HG02642 (cell line): ENCODE data around the gene RFPL4A.
"Not testable (repeated sequence)": the region's sequence is repeated elsewhere in the genome, so short reads cannot be mapped to it uniquely, and the experiment has no call there.

Source experiments
- ATAC-seq: cut with Tn5 transposase; IDR thresholded peaks from one replicate; pipeline ENCODE4 v1.9.1; 2021; ENCODE audit warnings: mild to moderate bottlenecking; ENCODE audit not compliant: unreplicated experiment, poor library complexity

RFPL4A gene

DNA sequence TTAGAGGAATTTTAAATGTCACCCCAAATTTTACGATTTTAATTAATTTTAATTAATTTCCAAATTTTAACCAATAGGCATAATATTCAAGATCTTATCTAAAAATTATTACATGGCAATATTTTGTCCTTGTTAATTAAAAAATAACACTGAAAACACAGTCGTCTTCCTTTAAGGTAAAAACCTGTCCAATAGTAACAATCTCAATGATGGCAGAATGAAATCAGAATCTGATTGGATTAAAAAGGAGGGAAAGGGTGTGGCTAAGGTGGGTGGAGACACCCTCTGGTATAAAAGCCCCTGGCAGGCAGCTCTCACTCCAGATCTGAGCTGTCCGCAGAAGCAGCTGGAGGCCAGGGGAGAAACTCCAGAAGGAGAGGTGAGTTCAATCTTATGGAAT, at the start of gene RFPL4A:
RFPL4A (plus strand) TSS at position 301 of the 400 bp plus-strand sequence. CDS start 2,704 bp downstream, outside the sequence.
- ATAC-seq, result not testable (repeated sequence)

DNA sequence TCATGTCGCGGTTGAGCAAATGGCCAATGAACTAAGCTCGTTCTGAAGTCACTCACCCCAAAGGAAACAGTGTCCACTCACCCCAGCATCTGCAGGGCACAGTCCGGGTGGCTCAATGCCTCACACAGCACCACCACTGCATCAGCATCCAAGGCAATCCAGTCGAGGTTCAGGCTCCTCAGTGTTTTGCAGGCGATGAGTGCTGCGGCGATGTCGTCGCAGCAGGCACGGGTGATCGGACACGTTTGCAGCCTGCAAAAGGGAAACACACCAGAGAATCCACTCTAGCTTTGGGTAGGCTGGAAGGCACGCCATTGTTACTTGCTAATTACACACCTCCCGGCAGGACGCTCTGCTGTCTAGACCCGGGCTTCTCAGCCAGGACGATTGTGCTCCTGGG, 47.2 kb upstream of the RFPL4A start:
- ATAC-seq, result no peak

DNA sequence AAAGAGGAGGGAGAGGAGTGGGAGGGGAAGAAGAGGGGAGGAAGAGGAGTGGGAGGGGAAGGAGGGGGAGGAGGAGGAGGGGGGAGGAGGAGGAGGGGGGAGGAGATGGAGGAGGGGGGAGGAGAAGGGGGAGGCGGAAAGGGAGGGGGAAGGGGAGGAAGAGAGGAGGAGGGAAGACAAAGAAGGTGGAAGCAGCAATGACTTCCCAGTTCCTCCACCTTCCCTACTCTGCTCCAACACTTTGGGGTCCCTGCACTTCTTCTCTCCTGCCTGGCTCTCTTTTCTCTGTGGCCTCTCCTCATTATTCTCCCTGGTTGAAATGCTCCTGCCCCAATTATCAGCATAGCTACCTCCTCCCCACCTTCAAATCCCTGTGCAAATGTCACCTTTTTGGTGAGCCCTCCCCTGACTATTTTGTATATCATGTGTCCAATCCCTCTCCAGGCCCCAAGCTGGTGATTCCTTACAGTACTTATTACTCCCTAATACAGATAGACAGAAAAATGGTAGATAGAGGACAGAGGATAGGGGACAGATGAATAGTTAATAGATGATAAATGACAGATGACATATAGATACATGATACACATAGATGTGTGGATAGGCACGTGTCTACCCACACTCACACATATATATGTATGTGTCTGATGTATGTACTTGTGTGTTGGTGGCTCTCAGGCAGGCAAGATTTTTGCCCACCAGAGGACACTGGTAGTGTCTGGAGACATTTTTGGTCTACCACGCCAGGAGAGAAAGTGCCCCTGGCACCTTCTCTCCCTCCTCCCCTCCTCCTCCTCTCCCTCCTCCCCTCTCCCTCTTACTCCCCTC, 45.9 kb upstream of the RFPL4A start:
- ATAC-seq, result no peak

DNA sequence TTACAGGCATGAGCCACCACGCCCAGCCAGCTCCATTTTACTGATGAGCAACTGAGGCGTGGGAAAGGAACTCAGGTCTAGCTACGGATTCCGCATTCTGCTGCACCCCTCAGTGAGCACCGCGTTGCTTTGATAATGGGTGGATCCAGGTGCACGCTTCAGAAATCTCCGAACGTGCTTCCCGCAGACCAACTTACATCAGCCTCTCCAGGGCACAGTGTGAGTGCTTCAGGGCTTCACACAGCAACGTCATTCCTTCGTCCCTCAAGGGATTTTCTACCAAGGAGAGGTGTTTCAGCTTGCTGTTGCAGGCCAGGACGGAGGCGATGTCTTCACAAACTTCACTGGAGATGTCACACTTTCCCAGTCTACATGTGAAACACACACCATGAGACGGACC, 42.4 kb upstream of the RFPL4A start:
- ATAC-seq, result no peak

- no peak for ATAC-seq
Observed at GRCh38 chr19:55717251-55717650, 41.6 kb upstream of the RFPL4A start.

GRCh38 chr19:55717879-55718711, 40.8 kb upstream of the RFPL4A start:
- not testable (repeated sequence) for ATAC-seq

- ATAC-seq, result no peak
Observed at GRCh38 chr19:55720214-55720746, 38.6 kb upstream of the RFPL4A start.

DNA sequence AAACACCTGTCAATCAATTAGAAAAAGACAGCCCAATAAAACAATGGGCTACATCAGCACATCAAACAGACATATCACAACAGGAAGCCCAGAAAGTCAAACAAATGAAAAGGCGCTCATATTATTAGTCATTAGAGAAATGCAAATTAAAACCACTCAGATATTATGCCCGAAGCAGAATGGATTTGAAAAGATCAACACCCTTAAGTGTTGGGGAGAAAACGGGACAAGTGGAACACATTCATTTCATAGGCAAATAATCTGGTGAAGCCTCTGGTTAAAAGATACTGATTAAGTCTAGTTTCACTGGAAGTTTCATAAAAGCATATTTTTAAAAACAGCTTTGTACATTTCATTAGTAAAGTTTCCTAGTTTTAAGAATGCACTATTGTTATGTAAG, 38.1 kb upstream of the RFPL4A start:
- no peak for ATAC-seq

GRCh38 chr19:55723491-55723890, 35.4 kb upstream of the RFPL4A start:
- no peak for ATAC-seq

DNA sequence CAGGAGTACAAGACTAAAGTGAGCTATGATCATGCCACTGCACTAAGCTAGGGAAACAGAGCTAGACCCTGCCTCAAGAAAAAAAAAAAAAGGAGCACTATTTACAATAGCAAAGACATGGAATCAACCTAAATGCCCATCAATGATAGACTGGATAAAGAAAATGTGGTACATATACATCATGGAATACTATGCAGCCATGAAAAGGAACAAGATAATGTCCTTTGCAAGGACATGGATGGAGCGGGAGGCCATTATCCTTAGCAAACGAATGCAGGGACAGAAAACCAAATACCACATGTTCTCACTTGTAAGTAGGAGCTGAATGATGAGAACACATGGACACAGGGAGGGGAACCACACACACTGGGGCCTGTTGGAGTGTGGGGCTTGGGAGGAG, 28.5 kb upstream of the RFPL4A start:
- ATAC-seq, result not testable (repeated sequence)

DNA sequence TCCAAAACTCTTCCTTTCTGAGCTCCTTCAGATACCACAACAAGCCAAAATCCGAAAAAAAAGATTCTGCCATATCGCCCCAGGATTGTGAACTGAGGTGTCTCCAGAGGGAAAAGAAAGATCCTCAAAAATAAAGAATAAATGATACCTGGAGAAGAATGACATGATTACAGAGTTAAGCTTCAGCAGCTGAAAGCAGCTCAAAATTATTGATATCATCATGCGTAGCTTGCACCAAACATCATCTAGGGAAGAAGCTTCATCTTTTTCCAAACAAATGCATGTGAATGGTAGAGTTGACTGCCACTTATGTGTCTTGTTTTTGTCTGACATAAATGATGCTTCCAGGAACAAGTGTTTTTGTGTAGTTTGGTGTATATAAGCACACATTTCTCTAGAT, 20.6 kb upstream of the RFPL4A start, which contains the start of gene NLRP9:
NLRP9 (minus strand) TSS at position 101 of the 400 bp plus-strand sequence; CDS start at position 73, 28 bp downstream.
- no peak for ATAC-seq

DNA sequence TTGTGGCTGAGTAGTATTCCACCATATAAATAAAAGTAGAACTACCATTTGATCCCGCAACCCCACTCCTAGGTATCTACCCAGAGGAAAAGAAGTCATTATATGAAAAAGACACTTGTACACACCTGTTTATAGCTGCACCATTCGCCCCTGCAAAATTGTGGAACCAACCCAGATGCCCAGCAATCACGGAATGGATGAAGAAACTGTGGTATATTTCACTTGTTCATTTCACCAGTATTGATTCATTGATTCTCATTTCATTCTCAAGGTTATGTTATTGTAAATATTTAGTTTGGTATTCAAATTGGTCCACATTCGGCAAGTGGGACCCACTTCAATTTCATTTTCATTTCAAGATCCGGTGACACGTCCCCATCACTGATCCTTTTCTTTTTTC, 8.2 kb upstream of the RFPL4A start:
- no peak for ATAC-seq

DNA sequence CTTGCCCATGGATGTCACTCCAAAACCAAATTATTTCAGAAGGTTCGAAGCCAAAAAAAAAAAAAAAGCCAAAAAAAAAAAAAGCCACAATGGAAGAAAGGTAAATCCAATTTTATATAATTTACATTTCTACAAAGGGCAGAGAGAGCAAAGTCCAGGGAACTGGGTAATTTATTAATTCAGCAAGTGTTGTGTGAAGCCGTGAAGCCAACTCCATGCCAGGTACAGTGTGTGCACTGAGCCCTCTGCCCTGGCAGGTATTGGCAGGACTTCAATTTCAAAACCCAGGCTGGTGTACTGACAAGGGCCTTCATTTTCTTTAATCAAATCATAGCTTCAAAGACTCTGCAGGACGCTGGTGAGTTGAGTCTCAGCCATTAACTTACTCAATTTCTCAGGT, 5.5 kb upstream of the RFPL4A start:
- ATAC-seq, result no peak

- not testable (repeated sequence) for ATAC-seq
Observed at GRCh38 chr19:55756808-55757207, 2.1 kb upstream of the RFPL4A start.

GRCh38 chr19:55766466-55766865, 7.6 kb downstream of the RFPL4A start:
- ATAC-seq, result no peak

DNA sequence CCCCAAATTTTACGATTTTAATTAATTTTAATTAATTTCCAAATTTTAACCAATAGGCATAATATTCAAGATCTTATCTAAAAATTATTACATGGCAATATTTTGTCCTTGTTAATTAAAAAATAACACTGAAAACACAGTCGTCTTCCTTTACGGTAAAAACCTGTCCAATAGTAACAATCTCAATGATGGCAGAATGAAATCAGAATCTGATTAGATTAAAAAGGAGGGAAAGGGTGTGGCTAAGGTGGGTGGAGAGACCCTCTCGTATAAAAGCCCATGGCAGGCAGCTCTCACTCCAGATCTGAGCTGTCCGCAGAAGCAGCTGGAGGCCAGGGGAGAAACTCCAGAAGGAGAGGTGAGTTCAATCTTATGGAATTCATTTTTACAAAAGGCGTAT, 9.9 kb downstream of the RFPL4A start, which contains the start of gene RFPL4AL1:
RFPL4AL1 (plus strand) TSS at position 301 of the 400 bp plus-strand sequence. CDS start 2,687 bp downstream, outside the sequence.
- not testable (repeated sequence) for ATAC-seq

DNA sequence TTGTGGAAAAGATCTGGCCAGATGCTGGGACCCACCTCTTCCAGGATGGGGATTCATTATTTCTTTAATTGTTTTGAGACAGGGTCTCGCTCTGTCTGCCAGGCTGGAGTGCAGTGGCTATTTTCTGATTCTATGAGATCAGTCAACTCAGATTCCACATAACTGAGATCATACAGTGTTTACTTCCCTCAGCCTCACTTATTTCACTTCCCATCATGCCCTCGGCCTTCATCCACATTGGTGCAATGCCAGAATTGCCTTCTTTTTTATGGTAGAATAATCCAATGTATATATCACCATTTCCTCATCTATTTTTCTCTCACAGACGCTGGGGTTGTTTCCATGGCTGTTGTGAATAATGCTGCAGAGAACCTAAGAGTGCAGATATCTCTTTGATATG, 10.7 kb downstream of the RFPL4A start:
- ATAC-seq, result not testable (repeated sequence)

DNA sequence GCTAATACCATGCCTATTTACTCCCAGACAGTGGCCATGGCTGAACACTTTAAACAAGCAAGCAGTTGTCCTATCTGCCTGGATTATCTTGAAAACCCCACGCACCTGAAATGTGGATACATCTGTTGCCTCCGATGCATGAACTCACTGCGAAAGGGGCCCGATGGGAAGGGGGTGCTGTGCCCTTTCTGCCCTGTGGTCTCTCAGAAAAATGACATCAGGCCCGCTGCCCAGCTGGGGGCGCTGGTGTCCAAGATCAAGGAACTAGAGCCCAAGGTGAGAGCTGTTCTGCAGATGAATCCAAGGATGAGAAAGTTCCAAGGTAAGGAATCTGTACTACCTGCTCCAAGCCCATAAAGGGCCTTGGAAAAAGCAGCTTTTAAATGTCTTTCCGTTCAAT, 18.6 kb downstream of the RFPL4A start:
- no peak for ATAC-seq

DNA sequence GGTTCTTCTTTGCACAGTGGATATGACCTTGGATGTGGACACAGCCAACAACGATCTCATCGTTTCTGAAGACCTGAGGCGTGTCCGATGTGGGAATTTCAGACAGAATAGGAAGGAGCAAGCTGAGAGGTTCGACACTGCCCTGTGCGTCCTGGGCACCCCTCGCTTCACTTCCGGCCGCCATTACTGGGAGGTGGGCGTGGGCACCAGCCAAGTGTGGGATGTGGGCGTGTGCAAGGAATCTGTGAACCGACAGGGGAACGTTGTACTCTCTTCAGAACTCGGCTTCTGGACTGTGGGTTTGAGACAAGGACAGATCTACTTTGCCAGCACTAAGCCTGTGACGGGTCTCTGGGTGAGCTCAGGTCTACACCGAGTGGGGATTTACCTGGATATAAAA, 19.4 kb downstream of the RFPL4A start:
- no peak for ATAC-seq

DNA sequence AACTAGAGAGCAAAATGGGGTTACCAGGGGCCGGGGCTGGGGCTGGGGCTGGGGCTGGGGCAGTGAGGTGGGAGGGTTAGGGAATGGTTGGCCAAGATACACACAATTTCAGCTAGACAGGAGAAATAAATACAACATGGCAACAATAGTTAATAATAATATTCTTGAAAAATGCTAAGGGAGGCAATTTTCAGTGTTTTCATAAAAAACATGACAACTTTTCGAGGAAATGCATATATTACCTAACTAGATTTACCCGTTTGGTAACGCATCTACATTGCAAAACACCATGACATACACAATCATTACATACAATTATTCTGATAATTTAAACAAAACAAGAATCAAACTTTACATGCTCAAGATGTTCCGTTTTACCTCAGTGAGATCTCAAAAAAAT, 22.2 kb downstream of the RFPL4A start:
- ATAC-seq, result no peak

DNA sequence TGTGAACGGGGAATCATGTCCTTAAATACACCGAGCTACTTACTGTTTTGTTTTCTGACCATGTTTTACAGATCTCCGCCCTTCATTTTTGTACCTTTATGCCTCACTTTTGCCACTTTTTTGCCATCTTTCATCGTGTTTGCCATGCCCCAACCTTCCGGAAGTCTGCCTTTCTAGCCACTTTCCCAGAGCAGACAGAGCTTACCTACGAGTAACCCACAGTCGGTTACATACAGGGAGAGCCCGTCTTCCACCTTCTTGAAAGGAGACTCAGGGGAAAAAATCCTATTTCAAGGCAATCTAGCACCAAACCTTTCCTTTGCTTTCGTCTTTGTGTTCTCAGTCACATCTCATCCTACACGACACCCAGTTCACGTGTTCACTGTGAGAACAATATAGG, 36.1 kb downstream of the RFPL4A start:
- ATAC-seq, result no peak
